DMS53 treated with DMSO at 0.1 percent for 48 hours (cell line): ENCODE data around the gene IP6K3.

ENCODE experiments used
- DNase-seq: peaks from one replicate; lab custom pipeline; 2025; ENCODE audit not compliant: unreplicated experiment; lab: John Stamatoyannopoulos, UW

IP6K3 gene

GRCh38 chr6:33677143-33677660, 69.5 kb downstream of the IP6K3 start:
- DNase-seq = no peak

- DNase-seq = no peak
These were observed 70.1 kb downstream of the IP6K3 start for GRCh38 chr6:33676416-33677142.

- no peak for DNase-seq
These were observed 70.7 kb downstream of the IP6K3 start for GRCh38 chr6:33675968-33676367.

- no peak for DNase-seq
These were observed 72.9 kb downstream of the IP6K3 start for GRCh38 chr6:33673851-33674250.

- DNase-seq = no peak
These were observed 73.9 kb downstream of the IP6K3 start for GRCh38 chr6:33672808-33673207.

- DNase-seq = no peak
These were observed 75.0 kb downstream of the IP6K3 start for GRCh38 chr6:33671744-33672072.
